ENCODE measurements around the gene TMUB1. TPM values are rescaled to one million over a fixed set of nuclear protein-coding genes. Genes with fewer than 3 reads are reported as not detected.

The TMUB1 gene
- total and polyA plus RNA-seq, 9 of the 15 experiments (the other 6 are each of a cell fraction or from before 2014, with no cell fraction given) = 0.14 to 241 (median 74.1) TPM

DNA sequence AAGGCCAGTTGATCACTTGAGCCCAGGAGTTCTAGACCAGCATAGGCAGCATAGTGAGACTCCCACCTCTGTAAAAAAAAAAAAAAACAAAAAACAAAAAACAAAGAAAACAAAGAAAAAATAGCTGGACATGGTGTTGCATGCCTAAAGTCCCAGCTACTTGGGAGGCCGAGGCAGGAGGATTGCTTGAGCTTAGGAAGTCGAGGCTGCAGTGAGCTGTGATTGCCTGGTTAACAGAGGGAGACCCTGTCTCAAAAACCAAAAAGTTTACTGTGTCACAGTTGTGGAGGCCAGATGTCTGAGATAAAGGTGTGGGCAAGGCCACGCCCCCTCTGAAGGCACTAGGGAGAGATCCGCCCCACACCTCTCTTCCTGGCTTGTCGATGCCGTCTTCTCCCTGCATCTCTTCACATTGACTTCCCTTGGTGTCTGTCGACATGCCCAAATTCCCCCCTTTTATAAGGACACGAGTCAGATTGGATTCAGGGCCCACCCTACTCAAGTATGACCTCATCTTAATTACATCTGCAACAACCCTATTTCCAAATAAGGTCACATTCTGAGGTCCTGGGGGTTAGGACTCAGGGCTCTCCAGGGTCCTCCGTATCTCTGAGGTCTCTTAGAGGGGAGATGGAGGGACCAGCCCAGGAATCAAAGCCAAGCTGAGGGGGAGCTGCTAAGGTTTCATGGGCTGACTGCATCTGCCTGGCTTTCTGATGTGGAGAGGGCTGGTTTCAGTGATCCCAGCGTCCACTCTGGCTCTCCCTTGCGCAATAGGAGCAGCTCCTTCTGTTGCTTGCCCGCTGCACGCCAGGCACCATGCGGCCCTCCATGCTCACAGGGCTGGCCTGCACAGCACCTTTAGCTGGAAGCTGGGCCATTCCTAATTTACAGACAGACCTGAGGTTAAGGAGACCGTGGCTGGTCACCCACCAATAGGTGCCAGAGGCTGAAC lies 26.1 kb upstream of the TMUB1 start (continued):
- TF ChIP-seq, protein P1, sequence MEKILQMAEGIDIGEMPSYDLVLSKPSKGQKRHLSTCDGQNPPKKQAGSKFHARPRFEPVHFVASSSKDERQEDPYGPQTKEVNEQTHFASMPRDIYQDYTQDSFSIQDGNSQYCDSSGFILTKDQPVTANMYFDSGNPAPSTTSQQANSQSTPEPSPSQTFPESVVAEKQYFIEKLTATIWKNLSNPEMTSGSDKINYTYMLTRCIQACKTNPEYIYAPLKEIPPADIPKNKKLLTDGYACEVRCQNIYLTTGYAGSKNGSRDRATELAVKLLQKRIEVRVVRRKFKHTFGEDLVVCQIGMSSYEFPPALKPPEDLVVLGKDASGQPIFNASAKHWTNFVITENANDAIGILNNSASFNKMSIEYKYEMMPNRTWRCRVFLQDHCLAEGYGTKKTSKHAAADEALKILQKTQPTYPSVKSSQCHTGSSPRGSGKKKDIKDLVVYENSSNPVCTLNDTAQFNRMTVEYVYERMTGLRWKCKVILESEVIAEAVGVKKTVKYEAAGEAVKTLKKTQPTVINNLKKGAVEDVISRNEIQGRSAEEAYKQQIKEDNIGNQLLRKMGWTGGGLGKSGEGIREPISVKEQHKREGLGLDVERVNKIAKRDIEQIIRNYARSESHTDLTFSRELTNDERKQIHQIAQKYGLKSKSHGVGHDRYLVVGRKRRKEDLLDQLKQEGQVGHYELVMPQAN (IDR thresholded peaks at IDR 0.05; ENCODE audit: borderline replicate concordance) = 0 out of 2 replicates have a peak, but pooled peaks have one; percentile 60
- TF ChIP-seq CXXC5 (CRISPR knock-in tag; IDR thresholded peaks at IDR 0.05) (0 out of 2 replicates have a peak, but pooled peaks have one; percentile 25), SMARCA5 (IDR thresholded peaks at IDR 0.05) (peak; percentile 83), CTBP1 (IDR thresholded peaks at IDR 0.05; ENCODE audit: borderline replicate concordance) (peak; percentile 13; the same call in 1 of the 2 replicates), RBM22 (IDR thresholded peaks at IDR 0.05; ENCODE audit: low read depth, low read length, poor library complexity, severe bottlenecking) (no peak), JUND (IDR thresholded peaks at IDR 0.05; ENCODE audit: borderline replicate concordance, low read depth, low read length) (no peak), JUND (tag; IDR thresholded peaks at IDR 0.05; ENCODE audit: borderline replicate concordance, low read depth, low read length) (peak; percentile 26; the same call in 2 of the 3 replicates), HDAC1 (IDR thresholded peaks at IDR 0.05) (peak in 1 of 2 experiments; percentile 65; a peak in 1 of 4 replicates), ZNF668 (CRISPR knock-in tag; IDR thresholded peaks at IDR 0.05) (0 out of 2 replicates have a peak, but pooled peaks have one; percentile 15), SIN3A (IDR thresholded peaks at IDR 0.05; ENCODE audit: borderline replicate concordance in 2 of 2, control insufficient read depth in 1 of 2, low read depth in 2 of 2, low read length in 2 of 2) (0 out of 4 replicates have a peak, but pooled peaks of 1 of the 2 experiments have one; percentile 9), CREB1 (IDR thresholded peaks at IDR 0.05) (0 out of 2 replicates have a peak, but pooled peaks have one; percentile 23), CREB1 (CRISPR knock-in tag; IDR thresholded peaks at IDR 0.05) (0 out of 2 replicates have a peak, but pooled peaks have one; percentile 31), SRSF3 (IDR thresholded peaks at IDR 0.05; ENCODE audit: insufficient read depth, low read length) (no peak), KDM4B (IDR thresholded peaks at IDR 0.05; ENCODE audit: borderline replicate concordance in 2 of 2, low read depth in 1 of 2) (no peak), SRF (CRISPR knock-in tag; IDR thresholded peaks at IDR 0.05) (peak in 1 of 2 experiments; percentile 89; a peak in 2 of 4 replicates)
- TF ChIP-seq, protein P2, sequence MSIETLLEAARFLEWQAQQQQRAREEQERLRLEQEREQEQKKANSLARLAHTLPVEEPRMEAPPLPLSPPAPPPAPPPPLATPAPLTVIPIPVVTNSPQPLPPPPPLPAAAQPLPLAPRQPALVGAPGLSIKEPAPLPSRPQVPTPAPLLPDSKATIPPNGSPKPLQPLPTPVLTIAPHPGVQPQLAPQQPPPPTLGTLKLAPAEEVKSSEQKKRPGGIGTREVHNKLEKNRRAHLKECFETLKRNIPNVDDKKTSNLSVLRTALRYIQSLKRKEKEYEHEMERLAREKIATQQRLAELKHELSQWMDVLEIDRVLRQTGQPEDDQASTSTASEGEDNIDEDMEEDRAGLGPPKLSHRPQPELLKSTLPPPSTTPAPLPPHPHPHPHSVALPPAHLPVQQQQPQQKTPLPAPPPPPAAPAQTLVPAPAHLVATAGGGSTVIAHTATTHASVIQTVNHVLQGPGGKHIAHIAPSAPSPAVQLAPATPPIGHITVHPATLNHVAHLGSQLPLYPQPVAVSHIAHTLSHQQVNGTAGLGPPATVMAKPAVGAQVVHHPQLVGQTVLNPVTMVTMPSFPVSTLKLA (conservative IDR thresholded peaks at IDR 0.05) = no peak
- TF ChIP-seq, protein P3, sequence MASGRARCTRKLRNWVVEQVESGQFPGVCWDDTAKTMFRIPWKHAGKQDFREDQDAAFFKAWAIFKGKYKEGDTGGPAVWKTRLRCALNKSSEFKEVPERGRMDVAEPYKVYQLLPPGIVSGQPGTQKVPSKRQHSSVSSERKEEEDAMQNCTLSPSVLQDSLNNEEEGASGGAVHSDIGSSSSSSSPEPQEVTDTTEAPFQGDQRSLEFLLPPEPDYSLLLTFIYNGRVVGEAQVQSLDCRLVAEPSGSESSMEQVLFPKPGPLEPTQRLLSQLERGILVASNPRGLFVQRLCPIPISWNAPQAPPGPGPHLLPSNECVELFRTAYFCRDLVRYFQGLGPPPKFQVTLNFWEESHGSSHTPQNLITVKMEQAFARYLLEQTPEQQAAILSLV (tag; IDR thresholded peaks at IDR 0.05) = peak; percentile 77; the same call in 1 of the 2 replicates

All from K562 (cell line).